K562 (cell line): ENCODE data around the gene SPDEF. TPM values are rescaled to one million over a fixed set of nuclear protein-coding genes. Genes with fewer than 3 reads are reported as not detected.

Experiments
- BACH1 ChIP-seq: fragments of 200-800 bp; sonication (Bioruptor generic); IDR thresholded peaks from 2 replicates; pipeline ENCODE4 v1.6.1; 2016; ENCODE audit warnings: missing genetic modification characterization, missing compliant biosample characterization
- CBFA2T3 ChIP-seq: fragments of 450-650 bp; IDR thresholded peaks from 2 replicates; pipeline ENCODE4 v1.6.1; 2017
- CBX3 ChIP-seq, 2 experiments: IDR thresholded peaks; 1 replicate in 1 of 2; 2 replicates in 1 of 2; pipeline ENCODE4 v1.6.1; 2012; ENCODE audit warnings: inconsistent platforms in 2 of 2, low read length in 2 of 2, borderline replicate concordance in 1 of 2, control low read depth in 1 of 2
- COPS2 ChIP-seq: fragments of 450-650 bp; conservative IDR thresholded peaks from 2 replicates; pipeline ENCODE4 v1.6.1; 2016; ENCODE audit warnings: mild to moderate bottlenecking, moderate library complexity
- DIDO1 ChIP-seq: fragments of 450-650 bp; IDR thresholded peaks from 2 replicates; pipeline ENCODE4 v1.6.1; 2016; ENCODE audit warnings: low read depth, missing biosample characterization, missing genetic modification characterization
- FOSL1 ChIP-seq: fragments of 200-800 bp; sonication (Bioruptor generic); conservative IDR thresholded peaks from 2 replicates; pipeline ENCODE4 v1.6.1; 2016; ENCODE audit warnings: missing genetic modification characterization, missing compliant biosample characterization
- FOXK2 ChIP-seq, 2 experiments: fragments of 450-650 bp; IDR thresholded peaks in 1 of 2; conservative IDR thresholded peaks in 1 of 2; 2 replicates each; pipeline ENCODE4 v1.6.1; 2016; ENCODE audit warnings: low read depth in 2 of 2, mild to moderate bottlenecking in 1 of 2
- GABPB2 ChIP-seq: fragments of 250-450 bp; sonication (Bioruptor Pico); conservative IDR thresholded peaks from 2 replicates; pipeline ENCODE4 v1.5.1; 2021; ENCODE audit warnings: mild to moderate bottlenecking
- HDAC3 ChIP-seq: fragments of 450-650 bp; IDR thresholded peaks from 2 replicates; pipeline ENCODE4 v1.6.1; 2018; ENCODE audit warnings: borderline replicate concordance, mild to moderate bottlenecking, moderate library complexity; ENCODE audit not compliant: partially characterized antibody
- HSF4 ChIP-seq: fragments of 250-450 bp; sonication (Bioruptor Pico); IDR thresholded peaks from 2 replicates; pipeline ENCODE4 v2.1.2; 2022; ENCODE audit warnings: mild to moderate bottlenecking, moderate library complexity, borderline replicate concordance
- KLF1 ChIP-seq: fragments of 450-650 bp; IDR thresholded peaks from 2 replicates; pipeline ENCODE4 v1.6.1; 2016; ENCODE audit warnings: missing genetic modification characterization, missing compliant biosample characterization
- MBD2 ChIP-seq: sonication (generic); IDR thresholded peaks from 2 replicates; pipeline ENCODE4 v1.6.1; 2016; ENCODE audit warnings: low read depth, borderline replicate concordance
- MEF2A ChIP-seq: IDR thresholded peaks from 2 replicates; pipeline ENCODE4 v1.6.1; 2011; ENCODE audit warnings: low read depth, mild to moderate bottlenecking, low read length, moderate library complexity; ENCODE audit not compliant: control insufficient read depth
- MEIS2 ChIP-seq: fragments of 450-650 bp; IDR thresholded peaks from 2 replicates; pipeline ENCODE4 v1.6.1; 2014; ENCODE audit warnings: mild to moderate bottlenecking; ENCODE audit not compliant: partially characterized antibody
- MTA2 ChIP-seq: fragments of 450-650 bp; IDR thresholded peaks from 2 replicates; pipeline ENCODE4 v1.6.1; 2016; ENCODE audit warnings: low read depth
- MTF1 ChIP-seq: fragments of 250-450 bp; sonication (Bioruptor Pico); IDR thresholded peaks from 2 replicates; pipeline ENCODE4 v1.9.0; 2021; ENCODE audit warnings: moderate library complexity, mild to moderate bottlenecking, inconsistent platforms, borderline replicate concordance
- MXI1 ChIP-seq: IDR thresholded peaks from 2 replicates; pipeline ENCODE4 v1.6.1; 2011; ENCODE audit warnings: low read depth, mild to moderate bottlenecking, improper control_type of control experiment, low read length
- PBX2 ChIP-seq, 2 experiments: IDR thresholded peaks in 1 of 2; conservative IDR thresholded peaks in 1 of 2; 2 replicates each; pipeline ENCODE4 v1.6.1; 2016; ENCODE audit warnings: low read depth in 2 of 2, mild to moderate bottlenecking in 1 of 2, missing compliant biosample characterization in 1 of 2, missing genetic modification characterization in 1 of 2, moderate library complexity in 1 of 2
- PHF20 ChIP-seq: fragments of 450-650 bp; IDR thresholded peaks from 2 replicates; pipeline ENCODE4 v1.6.1; 2018; ENCODE audit not compliant: partially characterized antibody
- SMAD4 ChIP-seq: fragments of 250-450 bp; sonication (Bioruptor Pico); conservative IDR thresholded peaks from 2 replicates; pipeline ENCODE4 v1.8.0; 2021; ENCODE audit warnings: inconsistent platforms, mild to moderate bottlenecking, moderate library complexity
- SMARCC2 ChIP-seq: fragments of 450-650 bp; IDR thresholded peaks from 2 replicates; pipeline ENCODE4 v1.6.1; 2017; ENCODE audit warnings: antibody characterized with exemption, moderate library complexity, mild to moderate bottlenecking, low read depth
- ZFX ChIP-seq: sonication (generic); formaldehyde crosslinking; IDR thresholded peaks from 2 replicates; pipeline ENCODE4 v1.8.0; 2022; ENCODE audit warnings: mild to moderate bottlenecking, missing genetic modification reagents, moderate library complexity
- ZNF12 ChIP-seq: sonication (generic); formaldehyde crosslinking; IDR thresholded peaks from 2 replicates; pipeline ENCODE4 v1.4.0; 2020; ENCODE audit warnings: mild to moderate bottlenecking, missing genetic modification reagents
- ZNF263 ChIP-seq: sonication (generic); formaldehyde crosslinking; IDR thresholded peaks from 2 replicates; pipeline ENCODE4 v1.8.0; 2022; ENCODE audit warnings: mild to moderate bottlenecking, missing genetic modification reagents, borderline replicate concordance
- ZNF639 ChIP-seq, 2 experiments: fragments of 200-800 bp in 1 of 2; sonication (Bioruptor generic) in 1 of 2; sonication (generic) in 1 of 2; formaldehyde crosslinking in 1 of 2; IDR thresholded peaks in 1 of 2; conservative IDR thresholded peaks in 1 of 2; 2 replicates each; pipeline versions ENCODE4 v1.5.0 to v1.6.1; 2016 to 2020; ENCODE audit warnings: missing compliant biosample characterization in 1 of 2, missing genetic modification characterization in 1 of 2, missing genetic modification reagents in 1 of 2
- ZNF644 ChIP-seq: fragments of 200-800 bp; sonication (Bioruptor generic); IDR thresholded peaks from 2 replicates; pipeline ENCODE4 v1.6.1; 2016; ENCODE audit warnings: low read depth, missing genetic modification characterization, missing compliant biosample characterization
- polyA plus RNA-seq, 8 experiments: library from polyadenylated mRNA; depleted of rRNA in 4 of 8; stranded (reverse) in 5 of 8; unstranded in 3 of 8; fragments of >200 nt; fragmentation: Nextera tagmentation in 2 of 8; fragmentation: Illumina TruSeq in 1 of 8; extraction: Ambion mirVana in 2 of 8; extraction: Trizol in 1 of 8; gene quantifications; 2 replicates each; pipeline versions ENCODE4 v1.2.1 to v1.2.3, GENCODE V29; 2011 to 2014; ENCODE audit warnings: inconsistent platforms in 1 of 8, missing spikeins in 1 of 8
- total RNA-seq, 7 experiments: library from RNA; depleted of rRNA in 6 of 7; stranded (reverse); fragments of >200 nt in 6 of 7; fragmentation: Illumina TruSeq in 2 of 7; extraction: Trizol in 2 of 7; gene quantifications; 2 replicates each; pipeline versions ENCODE4 v1.2.1 to v1.2.3, GENCODE V29; 2011 to 2021; ENCODE audit warnings: low replicate concordance in 1 of 7

The SPDEF gene
- total and polyA plus RNA-seq, 9 of the 15 experiments (the other 6 are each of a cell fraction or from before 2014, with no cell fraction given) = 0.04 to 0.12 (median 0.11) TPM; not detected in 5

DNA sequence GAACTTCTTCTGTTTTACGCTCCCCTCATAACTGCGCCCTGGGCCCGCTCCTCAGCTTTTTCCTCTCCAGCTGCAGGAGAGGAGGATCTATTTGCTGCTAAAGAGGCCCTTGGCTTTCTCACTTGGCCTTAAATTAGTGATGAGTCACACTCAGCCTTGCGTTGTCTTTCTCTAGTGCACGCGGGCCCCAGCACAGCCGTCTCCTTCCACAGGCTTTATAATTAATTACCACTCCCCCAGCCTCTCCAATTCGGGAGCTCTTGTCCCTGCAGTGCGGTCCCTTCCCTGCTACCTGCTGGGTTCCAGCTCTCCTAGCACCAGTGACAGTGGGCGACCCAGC, 65.1 kb downstream of the SPDEF start (continued):
- TF ChIP-seq DIDO1 (no peak), GABPB2 (no peak), HDAC3 (no peak), MEIS2 (peak; percentile 60), ZNF263 (peak; percentile 57; the same call in 1 of the 2 replicates), MXI1 (no peak), FOXK2 (conservative IDR thresholded peaks at IDR 0.05 in 1 of 2, IDR thresholded peaks at IDR 0.05 in 1 of 2; ENCODE audit: low read depth in 2 of 2) (no peak), SMARCC2 (no peak), MTF1 (CRISPR knock-in tag) (no peak), BACH1 (0 out of 2 replicates have a peak, but pooled peaks have one; percentile 38), PBX2 (CRISPR knock-in tag; IDR thresholded peaks at IDR 0.05; ENCODE audit: low read depth) (no peak), PBX2 (tag; conservative IDR thresholded peaks at IDR 0.05; ENCODE audit: low read depth) (peak; percentile 66), KLF1 (tag) (no peak), CBX3 (IDR thresholded peaks at IDR 0.05; ENCODE audit: borderline replicate concordance in 1 of 2, low read length in 2 of 2) (peak in 1 of 2 experiments; percentile 64; a peak in 1 of 3 replicates), MBD2 (no peak), MTA2 (no peak), HSF4 (CRISPR knock-in tag) (0 out of 2 replicates have a peak, but pooled peaks have one; percentile 36), PHF20 (no peak), ZNF644 (no peak), ZNF639 (CRISPR knock-in tag; conservative IDR thresholded peaks at IDR 0.05 in 1 of 2, IDR thresholded peaks at IDR 0.05 in 1 of 2) (no peak; a peak in 1 of 4 replicates), SMAD4 (CRISPR knock-in tag) (0 out of 2 replicates have a peak, but pooled peaks have one; percentile 25), ZFX (CRISPR knock-in tag) (no peak; the same call in 1 of the 2 replicates), FOSL1 (tag) (peak; percentile 82), MEF2A (no peak), CBFA2T3 (no peak), COPS2 (no peak), ZNF12 (no peak)
